Measurements from ENCODE around the gene TRPM5.
"Not testable (repeated sequence)": the region's sequence is repeated elsewhere in the genome, so short reads cannot be mapped to it uniquely, and the experiment has no call there.

The TRPM5 gene

DNA sequence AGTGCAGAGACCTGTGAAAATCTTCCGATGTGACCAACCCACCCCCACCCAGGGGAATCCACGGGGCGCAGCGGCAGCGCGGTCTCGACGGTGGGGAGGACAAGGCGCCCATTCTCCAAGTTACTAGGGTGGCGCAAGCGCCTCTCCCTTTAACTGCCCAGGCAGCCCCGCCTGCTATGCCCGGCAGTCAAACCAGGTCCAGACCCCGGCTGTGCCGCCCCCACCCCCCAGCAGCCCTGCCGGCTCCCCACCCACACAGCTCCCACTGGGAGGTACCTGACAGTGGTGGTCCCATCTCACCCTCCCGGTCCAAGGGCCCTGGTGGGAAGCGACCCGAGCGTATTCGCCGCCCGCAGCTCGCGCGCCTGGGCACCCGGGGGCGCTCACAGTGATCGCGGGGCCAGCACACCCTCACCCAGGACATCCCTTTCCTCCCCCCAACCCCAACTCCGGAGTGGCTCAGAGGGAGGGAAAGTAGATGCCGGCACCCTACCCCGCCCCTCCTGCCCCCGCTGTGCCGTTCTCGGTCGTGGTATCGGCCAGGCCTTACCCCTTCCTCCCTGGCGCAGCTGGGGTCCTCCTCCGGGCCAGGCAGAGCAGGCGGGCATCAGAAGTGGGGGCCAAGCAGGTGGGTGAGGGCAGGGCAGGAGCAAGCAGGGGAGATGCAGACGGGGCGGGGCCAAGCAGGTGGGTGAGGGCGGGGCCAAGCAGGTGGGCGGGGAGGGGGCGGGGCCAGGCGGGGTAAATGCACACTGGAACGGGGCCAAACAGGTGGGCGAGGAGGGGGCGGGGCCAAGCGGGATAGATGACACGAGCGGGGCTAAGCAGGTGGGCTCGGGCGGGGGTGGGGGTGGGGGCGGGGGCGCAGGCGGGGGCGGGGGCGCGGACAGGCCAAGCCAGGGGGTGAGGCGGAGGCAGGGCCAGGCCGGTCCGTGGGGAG, at the start of gene TRPM5:
TSS of gene TRPM5 (minus strand) at position 634 of the 940 bp plus-strand sequence. CDS start 21,478 bp downstream, outside the sequence.
- no peak for DNase-seq (ENCODE audit: low read depth)

DNA sequence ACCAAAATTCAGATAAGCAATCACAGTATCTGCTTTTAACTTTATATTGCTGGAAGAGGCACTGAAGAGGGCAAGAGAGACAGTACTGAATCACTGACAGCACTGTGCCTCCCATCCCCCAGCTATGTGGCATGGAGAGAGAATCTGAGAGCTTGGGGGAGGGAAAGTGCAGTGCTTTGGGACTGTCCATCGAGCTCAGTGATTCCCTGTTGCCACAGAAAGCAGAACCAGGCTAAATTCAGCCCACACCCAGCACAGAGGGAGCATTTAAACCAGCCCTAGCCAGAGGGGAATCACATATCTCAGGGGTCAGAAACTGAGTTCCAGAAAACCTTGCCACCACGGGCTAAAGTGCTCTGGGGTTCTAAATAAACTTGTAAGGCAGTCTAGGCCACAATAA, 44.8 kb upstream of the TRPM5 start:
- DNase-seq (ENCODE audit: low read depth) = no peak

DNA sequence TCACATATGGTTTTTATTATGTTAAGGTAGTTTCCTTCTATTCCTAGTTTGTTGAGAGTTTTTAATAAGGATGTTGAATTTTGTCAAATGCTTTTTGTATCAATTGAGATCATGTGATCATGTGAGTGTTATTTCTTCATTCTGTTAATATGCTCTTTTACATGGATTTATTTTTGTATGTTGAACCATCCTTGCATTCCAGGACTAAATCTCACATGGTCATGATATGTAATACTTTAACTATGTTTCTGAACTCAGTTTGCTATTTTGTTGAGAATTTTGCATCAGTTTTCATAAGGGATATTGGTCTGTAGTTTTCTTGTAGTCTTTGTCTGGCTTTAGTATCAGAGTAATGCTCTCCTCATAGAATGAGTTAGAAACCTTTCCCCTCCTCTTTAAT, 43.7 kb upstream of the TRPM5 start:
- DNase-seq (ENCODE audit: low read depth) = no peak

DNA sequence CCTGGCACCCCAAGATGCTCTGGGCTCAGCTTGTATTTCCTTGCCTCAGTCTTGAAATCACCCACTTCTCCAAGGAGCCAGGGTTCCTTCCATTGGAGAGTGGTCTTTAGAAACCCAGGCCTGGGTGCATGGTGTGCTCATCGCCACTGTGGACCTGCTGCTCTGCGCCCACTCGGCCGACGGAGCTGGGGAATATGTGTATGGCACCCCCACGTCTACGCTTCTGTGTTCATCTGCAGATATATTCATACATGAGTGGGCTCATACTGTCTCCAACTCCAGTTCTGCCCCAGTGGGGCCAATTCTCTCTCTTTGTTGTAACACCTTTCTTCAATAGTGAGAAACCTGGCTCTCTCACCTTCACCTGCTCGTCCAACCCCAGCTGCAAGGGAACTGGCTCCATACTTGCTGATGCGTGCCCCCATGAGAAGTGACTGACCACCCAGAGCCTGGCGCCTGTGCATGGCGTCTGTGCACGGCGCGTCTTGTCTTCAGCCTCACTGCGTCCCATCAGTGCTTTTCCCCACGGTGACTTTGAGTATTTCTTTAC, 40.3 kb upstream of the TRPM5 start:
- DNase-seq (ENCODE audit: low read depth) = no peak

DNA sequence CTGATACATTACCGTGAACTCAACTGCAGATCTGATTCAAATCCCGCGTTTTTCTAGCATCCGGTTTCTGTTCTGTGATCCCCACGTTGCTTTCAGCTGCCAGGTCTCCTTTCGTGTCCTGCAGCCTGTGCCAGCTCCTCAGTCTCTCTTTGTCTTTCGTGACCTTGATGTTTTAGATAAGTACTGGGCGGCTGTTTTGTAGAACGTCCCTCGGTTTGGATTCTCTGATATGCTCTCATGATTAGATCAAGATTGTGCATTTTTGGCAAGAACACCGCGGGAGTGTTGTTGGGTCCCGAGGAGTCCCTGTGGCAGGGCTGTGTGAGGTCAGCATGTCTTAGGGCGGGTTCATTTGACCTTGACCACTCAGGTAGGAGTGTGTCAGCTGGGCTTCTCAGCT, 39.1 kb upstream of the TRPM5 start:
- DNase-seq (ENCODE audit: low read depth) = no peak

DNA sequence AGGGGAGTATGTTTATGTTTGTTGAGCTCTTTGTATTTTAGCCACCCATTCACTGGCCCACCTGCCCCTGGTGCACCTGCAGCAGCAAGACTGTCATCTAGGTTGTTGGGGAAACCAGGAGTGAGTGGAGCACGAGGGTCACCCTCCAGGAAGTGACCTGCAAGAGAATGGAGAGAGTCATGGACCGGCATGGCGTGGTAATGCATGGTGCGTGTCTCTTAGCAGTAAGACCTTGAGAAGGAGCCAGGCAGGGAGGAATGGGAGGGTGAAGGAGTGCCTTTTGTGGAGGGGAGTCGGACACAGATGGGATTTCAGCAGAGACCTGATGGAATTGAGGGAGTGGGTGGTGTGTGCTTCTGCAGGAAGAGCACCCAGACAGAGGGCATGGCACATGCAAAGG, 38.4 kb upstream of the TRPM5 start:
- no peak for DNase-seq (ENCODE audit: low read depth)

GRCh38 chr11:2482204-2482603, 37.9 kb upstream of the TRPM5 start:
- no peak for DNase-seq (ENCODE audit: low read depth)

- no peak for DNase-seq (ENCODE audit: low read depth)
These were observed 36.9 kb upstream of the TRPM5 start for GRCh38 chr11:2481253-2481652.

- no peak for DNase-seq (ENCODE audit: low read depth)
These were observed 36.5 kb upstream of the TRPM5 start for GRCh38 chr11:2480874-2481220.

DNA sequence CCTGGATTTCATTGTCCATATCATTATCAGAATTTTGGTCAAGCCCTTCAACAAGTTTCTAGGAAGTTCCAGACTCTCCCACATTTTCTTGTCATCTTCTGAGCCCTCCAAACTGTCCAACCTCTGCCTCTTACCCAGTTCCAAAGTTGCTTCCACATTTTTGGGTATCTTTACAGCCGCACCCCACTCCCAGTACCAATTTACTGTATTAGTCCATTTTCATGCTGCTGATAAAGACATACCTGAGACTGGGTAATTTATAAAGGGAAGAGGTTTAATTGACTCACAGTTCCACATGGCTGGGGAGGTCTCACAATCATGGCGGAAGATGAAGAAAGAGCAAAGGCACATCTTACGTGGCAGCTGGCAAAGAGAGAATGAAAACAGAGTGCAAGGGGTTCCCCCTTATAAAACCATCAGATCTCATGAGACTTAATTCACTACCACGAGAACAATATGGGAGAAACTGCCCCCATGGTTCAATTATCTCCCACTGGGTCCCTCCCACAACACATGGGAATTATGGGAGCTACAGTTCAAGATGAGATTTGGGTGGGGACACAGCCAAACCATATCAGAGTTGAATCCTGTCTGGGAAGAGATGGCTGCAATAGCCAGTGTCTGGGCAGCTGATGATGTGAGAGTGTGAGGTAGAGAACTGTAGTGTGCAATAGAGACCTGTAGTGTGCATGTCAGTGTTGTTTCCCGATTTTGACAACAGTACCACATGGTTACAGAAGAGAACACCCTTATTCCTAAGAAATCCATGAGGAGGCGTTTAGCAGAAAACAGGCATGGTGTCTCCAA, 36.0 kb upstream of the TRPM5 start:
- DNase-seq (ENCODE audit: low read depth) = not testable (repeated sequence)

GRCh38 chr11:2477936-2478335, 33.6 kb upstream of the TRPM5 start:
- no peak for DNase-seq (ENCODE audit: low read depth)

GRCh38 chr11:2477254-2477653, 32.9 kb upstream of the TRPM5 start:
- DNase-seq (ENCODE audit: low read depth) = no peak

DNA sequence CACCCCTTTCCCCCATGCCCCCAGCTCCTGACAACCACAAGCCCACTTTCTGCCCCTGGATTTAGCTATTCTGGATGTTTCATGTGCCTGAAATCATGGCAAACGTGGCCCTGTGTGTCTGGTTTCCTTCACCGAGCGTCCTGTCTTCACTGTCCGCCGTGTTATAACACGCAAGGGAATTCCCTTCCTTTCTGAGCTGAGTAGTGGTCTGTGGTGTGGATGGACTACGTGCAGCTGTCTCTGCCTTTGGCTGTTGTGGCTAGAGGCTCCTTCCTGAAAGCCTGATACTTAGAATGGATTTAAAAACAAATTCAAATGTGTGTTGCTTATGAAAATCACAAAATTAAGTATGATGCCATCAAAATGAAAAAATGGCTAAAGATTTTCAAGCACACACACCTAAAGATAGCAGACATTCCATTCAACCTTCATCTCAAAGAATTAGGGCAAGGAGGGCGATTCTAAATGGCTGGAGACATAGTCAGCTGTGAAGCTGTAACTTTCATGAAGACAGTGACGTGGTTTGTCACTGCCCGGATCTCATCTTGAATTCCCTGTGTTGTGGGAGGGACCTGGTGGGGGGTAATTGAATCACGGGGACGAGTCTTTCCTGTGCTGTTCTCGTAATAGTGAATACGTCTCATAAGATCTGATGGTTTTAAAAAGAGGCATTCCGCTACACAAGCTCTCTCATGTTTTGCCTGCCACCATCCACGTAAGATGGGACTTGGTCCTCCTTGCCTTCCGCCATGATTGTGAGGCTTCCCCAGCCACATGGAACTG, 31.0 kb upstream of the TRPM5 start:
- DNase-seq (ENCODE audit: low read depth) = no peak

DNA sequence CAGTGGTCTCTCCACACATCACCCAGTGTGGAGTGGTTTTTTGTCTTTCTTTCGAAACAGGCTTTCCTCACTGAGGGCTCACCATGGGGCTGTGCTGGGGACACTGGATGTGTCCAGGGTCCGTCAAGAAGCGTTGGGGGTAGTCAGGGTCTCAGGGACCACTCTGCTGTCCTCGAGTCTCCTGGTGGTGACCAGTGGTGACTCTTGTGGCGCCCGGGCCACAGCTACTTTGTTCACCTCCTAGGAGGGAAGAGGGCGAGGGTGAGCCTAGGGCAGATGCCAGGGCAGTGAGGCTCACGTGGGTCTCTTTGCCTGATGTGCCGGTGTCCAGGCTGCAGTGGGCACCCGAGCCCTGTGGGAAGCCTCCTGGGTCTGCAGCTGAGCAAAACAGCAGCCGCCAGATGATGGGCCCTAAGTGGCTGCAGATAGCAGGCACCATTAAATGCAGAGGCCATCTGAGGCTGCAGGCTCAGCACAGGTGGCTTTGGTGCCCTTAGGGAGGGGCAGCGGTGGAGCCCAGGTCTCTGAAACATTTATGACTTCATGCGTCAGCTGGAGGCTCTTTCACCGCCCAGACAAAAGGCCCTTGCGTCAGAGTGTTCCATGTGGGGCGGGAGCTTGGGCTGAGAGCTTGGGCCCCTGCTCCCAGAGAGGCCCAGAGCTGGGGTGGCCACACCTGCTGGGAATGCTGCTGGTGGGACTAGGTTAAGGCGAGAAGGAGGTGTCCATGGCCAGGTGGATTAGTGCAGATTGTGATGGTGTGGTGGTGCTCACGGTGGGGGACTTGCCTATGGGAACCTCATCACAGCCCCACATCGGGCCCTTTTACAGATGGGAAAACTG, 30.0 kb upstream of the TRPM5 start:
- DNase-seq (ENCODE audit: low read depth) = no peak

GRCh38 chr11:2473361-2474058, 29.2 kb upstream of the TRPM5 start:
- no peak for DNase-seq (ENCODE audit: low read depth)

DNA sequence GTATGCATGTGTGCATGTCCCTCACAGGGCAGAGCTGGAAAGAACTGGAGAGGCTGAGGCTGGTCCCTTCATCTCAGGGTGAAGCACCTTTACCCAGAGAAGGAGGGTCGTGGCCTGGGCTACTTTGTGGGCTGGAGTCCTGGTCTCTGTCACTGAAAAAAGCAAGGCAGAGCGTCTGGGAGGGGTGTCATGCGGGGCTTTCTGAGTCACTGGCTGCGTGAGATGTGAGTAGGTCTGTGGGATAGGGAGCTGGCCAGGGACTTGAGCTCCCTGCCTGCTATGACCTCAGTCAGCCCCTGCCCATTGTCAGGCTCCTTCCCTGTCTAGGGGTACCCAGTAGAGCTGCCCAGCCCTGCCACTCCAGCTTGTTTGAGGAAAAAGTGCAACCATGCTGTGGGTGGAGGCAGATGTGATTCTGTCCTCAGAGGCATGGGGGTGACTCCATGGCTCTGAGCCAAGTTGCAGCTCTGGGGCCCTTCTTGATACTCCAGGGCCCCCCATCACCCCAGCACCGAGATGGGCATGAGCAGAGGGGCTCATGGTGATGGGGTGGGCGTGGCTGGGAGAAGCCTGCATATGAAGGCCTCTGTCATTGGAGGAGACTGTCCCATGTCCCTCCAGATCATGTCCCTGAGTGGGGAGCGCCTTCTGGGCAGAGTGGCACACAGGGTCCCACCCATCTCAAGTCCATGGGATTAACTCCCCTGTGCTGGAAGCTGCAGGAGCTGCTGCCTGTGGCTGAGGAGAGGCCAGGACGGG, 28.3 kb upstream of the TRPM5 start:
- DNase-seq (ENCODE audit: low read depth) = no peak

- no peak for DNase-seq (ENCODE audit: low read depth)
These were observed 27.4 kb upstream of the TRPM5 start for GRCh38 chr11:2471804-2472096.

- DNase-seq (ENCODE audit: low read depth) = no peak
These were observed 26.9 kb upstream of the TRPM5 start for GRCh38 chr11:2471048-2471803.

DNA sequence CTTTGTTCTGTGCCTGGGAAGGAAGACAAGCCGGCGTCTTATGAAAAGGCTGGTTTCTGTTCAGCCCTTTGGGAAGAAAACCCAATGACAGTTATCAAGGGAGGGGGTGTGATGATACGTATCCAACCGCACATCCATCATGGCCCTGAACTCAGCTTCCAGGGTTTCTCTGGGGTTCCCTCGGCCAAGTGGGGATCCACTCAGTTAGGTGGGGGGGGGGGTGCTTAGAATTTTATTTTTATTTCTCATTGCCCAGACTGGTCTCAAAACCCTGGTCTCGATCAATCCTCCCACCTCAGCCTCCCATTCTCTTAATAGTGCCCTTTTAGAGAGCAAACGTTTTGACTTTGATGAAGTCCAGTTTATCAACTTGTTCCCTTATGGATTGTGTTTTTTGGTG, 26.2 kb upstream of the TRPM5 start:
- DNase-seq (ENCODE audit: low read depth) = no peak

Data from fibroblast of gingiva (primary cell).